ENCODE data around the gene FOXP1.

FOXP1 gene

DNA sequence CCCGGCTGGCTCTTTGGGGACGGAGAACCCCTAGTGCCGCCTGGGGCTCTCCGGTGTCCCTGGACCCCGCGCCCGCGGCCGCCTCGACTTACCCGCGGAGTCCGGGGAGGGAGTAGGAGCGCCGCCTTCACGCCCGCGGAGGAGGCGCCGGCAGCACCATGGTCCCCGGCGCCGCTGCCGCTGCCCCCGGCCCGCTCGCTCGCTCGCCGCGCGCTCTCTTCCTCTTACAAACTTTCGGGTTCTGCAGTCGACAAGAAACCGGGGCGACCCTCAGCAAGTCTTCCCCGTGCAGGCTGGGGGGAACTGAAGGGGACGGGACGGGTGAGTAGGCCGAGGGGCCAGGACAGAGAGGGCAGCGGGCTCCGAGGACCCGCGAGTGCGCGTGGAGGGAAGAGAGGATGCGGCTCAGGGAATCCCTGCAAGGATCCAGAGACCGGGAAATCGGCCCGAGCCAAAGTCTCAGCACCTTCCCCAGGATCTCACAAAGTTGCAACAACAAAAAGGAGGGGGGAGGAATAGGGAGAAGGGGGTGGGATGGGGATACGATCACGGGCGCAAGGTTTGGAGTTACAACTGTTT, 2.0 kb downstream of the FOXP1 start:
- Mint-ChIP-seq H3K4me1 (ENCODE audit: low read depth) (peaks cover 58% of the 10 kb centered on the region), H3K9me3 (ENCODE audit: low read depth) (no peaks in the 10 kb centered on the region), H3K27ac (peak overlapping the region; percentile 99), H3K36me3 (peaks cover 2% of the 10 kb centered on the region), H3K27me3 (no peaks in the 10 kb centered on the region), H3K4me3 (peak overlapping the region; percentile 94)

DNA sequence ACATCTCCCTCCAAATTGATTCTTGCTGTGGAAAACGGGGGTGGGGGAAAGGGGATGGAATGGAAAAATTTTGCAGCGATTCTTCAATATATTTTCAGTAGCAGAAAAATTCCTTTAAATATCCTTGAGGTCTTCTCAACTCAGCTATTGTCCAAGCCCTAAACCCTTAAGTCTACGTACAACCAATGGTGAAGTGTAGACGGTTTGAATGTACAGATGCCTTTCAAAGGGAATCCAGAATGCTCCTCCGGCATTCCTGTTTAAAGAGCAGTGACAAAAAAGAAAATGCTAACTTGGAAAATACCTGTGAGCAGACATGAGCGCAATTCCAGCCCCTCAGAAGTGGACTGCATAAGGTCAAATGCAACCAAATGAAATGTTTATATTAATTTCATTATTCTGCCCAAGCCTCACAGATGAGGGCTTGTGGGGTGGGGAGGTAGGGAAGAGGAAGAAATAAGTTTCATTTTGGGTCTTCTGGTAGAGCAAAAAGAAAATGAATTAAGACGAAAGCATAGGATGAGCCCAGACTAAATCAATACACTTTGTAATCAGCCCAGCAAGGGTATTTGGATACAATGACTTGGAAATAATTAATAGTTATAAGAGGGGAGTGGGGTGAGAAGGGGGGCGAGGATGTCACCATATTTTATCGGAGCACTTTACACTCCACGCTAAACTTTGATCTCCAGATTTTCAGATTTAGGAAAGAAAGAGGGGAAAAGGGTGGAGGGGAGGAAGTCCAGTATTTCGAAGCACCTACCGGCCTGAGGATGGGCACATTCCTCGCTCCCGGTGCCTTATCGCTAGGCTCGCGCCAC, 2.7 kb downstream of the FOXP1 start:
- Mint-ChIP-seq H3K9me3 (ENCODE audit: low read depth) (no peaks in the 10 kb centered on the region), H3K27ac (peak overlapping the region; percentile 95), H3K36me3 (peaks cover 4% of the 10 kb centered on the region), H3K4me1 (ENCODE audit: low read depth) (peaks cover 51% of the 10 kb centered on the region), H3K4me3 (peak overlapping the region; percentile 94), H3K27me3 (no peaks in the 10 kb centered on the region)

DNA sequence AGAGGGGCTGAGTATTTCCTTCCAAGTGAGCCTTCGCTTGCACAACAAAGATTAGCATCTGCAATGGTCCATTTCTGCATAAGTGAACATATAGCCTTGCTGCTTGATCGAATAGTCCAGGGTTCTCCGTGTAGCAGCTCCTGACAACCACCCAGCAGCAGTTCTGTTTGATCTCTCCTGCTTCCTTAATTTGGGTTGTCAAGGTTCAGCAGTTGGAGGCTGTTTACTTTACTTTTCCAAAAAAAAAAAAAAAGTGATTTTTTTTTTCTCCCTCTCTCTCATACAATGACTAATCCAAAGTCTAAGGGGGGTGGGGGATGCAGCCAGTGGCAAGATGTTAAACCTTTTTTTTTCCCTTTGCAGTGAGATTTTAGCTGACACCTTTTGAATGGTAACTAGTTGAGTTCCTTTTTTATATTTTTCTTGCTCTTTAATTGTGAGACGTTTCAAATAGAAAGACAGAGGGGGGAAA, 3.6 kb downstream of the FOXP1 start:
- Mint-ChIP-seq H3K4me1 (ENCODE audit: low read depth) (peaks cover 42% of the 10 kb centered on the region), H3K27ac (peak overlapping the region; percentile 95), H3K4me3 (peak overlapping the region; percentile 94), H3K9me3 (ENCODE audit: low read depth) (no peaks in the 10 kb centered on the region), H3K36me3 (peaks cover 8% of the 10 kb centered on the region), H3K27me3 (no peaks in the 10 kb centered on the region)

DNA sequence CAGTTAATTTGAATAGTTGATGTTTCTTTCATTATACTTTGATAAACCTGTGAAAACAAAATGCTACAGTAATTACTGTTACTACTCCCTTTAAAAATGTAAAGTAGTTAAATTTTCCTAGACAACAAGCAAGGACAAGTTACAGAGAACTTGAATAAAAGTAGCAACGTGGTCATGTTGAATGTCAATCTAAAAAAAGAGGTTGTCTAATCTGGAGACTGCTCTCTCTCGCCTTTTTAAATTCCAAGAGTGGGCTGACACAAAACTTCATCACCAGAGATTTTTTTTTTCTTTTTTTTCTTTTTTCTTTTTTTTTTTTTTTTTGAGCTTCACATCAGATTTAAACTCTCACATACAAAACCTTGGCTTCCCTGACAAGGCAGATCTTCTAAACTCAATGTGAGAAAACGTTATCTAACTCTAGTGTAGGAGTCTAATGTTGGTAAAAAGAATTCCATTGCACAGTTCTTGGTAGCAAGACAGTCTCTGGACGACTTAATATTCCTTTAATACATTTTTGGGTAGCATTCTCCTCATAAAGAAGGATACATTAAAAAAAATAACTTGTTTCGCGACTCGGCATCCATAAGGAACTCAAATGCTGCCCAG, 4.1 kb downstream of the FOXP1 start:
- Mint-ChIP-seq H3K36me3 (peaks cover 8% of the 10 kb centered on the region), H3K9me3 (ENCODE audit: low read depth) (no peaks in the 10 kb centered on the region), H3K4me1 (ENCODE audit: low read depth) (peaks cover 37% of the 10 kb centered on the region), H3K4me3 (peak overlapping the region; percentile 94), H3K27me3 (no peaks in the 10 kb centered on the region), H3K27ac (peak overlapping the region; percentile 95)

- H3K4me3 Mint-ChIP-seq, result no peak overlapping the region
- no peaks in the 10 kb centered on the region for H3K27me3 Mint-ChIP-seq
- peaks cover 10% of the 10 kb centered on the region for H3K36me3 Mint-ChIP-seq
- no peaks in the 10 kb centered on the region for H3K9me3 Mint-ChIP-seq (ENCODE audit: low read depth)
- peak overlapping the region; percentile 47 for H3K27ac Mint-ChIP-seq
- H3K4me1 Mint-ChIP-seq (ENCODE audit: low read depth), result peaks cover 33% of the 10 kb centered on the region
These were observed 5.3 kb downstream of the FOXP1 start for GRCh38 chr3:71578054-71578751.

GRCh38 chr3:71577011-71577410, 6.5 kb downstream of the FOXP1 start:
- Mint-ChIP-seq H3K27me3 (no peaks in the 10 kb centered on the region), H3K4me3 (no peak overlapping the region), H3K9me3 (ENCODE audit: low read depth) (no peaks in the 10 kb centered on the region), H3K4me1 (ENCODE audit: low read depth) (peaks cover 33% of the 10 kb centered on the region), H3K36me3 (peaks cover 10% of the 10 kb centered on the region), H3K27ac (no peak overlapping the region)

DNA sequence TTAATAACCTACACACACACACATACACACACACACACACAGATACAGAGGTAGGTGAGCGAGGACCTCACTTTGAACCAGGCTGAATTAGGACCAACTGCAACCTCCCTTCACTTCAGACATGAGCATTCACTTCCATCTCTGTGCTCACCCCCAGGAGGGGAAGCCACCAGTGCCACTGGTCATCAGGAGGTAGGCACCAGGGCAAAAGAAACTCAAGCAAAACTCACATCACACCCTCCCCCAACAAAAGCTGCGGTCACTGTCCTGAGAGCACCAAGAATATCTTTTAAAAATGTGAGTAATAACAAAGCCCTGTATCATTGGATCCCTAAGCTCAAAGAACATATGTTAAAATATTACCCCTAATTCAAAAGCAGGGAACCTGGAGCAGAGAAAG, 8.1 kb downstream of the FOXP1 start:
- Mint-ChIP-seq H3K4me3 (no peak overlapping the region), H3K36me3 (peaks cover 14% of the 10 kb centered on the region), H3K9me3 (ENCODE audit: low read depth) (no peaks in the 10 kb centered on the region), H3K27me3 (no peaks in the 10 kb centered on the region), H3K27ac (no peak overlapping the region), H3K4me1 (ENCODE audit: low read depth) (peaks cover 25% of the 10 kb centered on the region)

DNA sequence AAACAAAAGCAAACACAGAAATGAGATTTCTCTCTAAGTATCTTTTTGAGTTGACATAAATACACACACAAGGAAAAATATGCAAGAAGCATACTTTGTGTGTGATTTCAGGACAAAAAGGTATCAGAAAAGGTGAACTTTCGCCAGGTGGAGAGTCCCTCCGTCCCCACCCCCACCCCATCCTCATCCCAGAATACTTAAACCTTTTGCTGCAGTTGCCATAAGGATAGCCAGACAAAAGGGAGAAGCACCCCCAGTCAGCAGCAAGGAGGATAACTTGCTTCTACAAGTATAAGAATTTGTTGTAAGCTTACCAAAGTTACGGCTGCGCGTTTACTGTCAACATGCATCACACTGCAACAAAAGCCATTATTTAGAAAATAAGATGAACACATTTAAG, 10.3 kb downstream of the FOXP1 start:
- Mint-ChIP-seq H3K27ac (no peak overlapping the region), H3K9me3 (ENCODE audit: low read depth) (no peaks in the 10 kb centered on the region), H3K4me1 (ENCODE audit: low read depth) (peaks cover 9% of the 10 kb centered on the region), H3K36me3 (peaks cover 11% of the 10 kb centered on the region), H3K4me3 (no peak overlapping the region), H3K27me3 (no peaks in the 10 kb centered on the region)

DNA sequence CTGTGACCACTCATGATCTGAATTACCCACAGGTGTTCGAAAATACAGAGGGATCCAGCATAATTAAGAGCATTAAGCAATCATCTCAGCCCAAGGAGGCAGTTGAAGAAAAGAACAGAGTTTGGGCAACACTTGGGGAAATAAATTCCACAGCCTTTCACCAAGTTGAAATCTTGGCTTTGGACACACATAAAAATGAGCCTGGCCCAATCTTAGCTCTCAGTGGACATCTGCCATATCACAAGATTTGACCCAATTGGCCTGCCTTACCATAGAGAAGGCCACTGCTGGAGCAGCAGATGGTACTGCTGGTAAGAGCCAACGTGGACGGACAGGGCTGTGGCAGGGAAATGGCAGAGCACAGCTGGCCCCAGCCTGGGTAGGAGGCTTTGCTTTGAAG, 13.0 kb downstream of the FOXP1 start:
- Mint-ChIP-seq H3K27me3 (no peaks in the 10 kb centered on the region), H3K9me3 (ENCODE audit: low read depth) (no peaks in the 10 kb centered on the region), H3K27ac (no peak overlapping the region), H3K4me3 (no peak overlapping the region), H3K36me3 (peaks cover 14% of the 10 kb centered on the region), H3K4me1 (ENCODE audit: low read depth) (peaks cover 4% of the 10 kb centered on the region)

DNA sequence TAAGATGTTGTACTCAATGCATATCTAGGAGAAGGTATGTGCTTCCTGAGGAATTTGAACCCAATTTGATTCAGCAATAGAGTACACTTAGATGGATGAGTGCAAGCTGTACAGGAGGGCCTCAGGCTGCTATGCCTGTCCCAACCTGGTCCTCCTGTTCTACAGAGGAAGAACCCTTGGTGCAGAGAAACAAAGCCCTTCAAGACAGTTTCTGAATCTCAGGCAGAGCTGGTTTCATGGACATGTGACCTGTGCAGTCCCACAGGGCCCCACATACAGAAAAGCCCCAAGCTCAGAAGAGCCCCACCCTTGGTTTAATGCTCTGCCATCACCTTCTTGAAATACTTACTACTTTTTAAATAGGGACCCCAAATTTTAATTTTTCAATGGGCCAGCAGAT, 15.3 kb downstream of the FOXP1 start:
- Mint-ChIP-seq H3K27me3 (no peaks in the 10 kb centered on the region), H3K36me3 (peaks cover 13% of the 10 kb centered on the region), H3K27ac (peak overlapping the region; percentile 14), H3K4me1 (ENCODE audit: low read depth) (peaks cover 6% of the 10 kb centered on the region), H3K9me3 (ENCODE audit: low read depth) (no peaks in the 10 kb centered on the region), H3K4me3 (no peak overlapping the region)

- H3K27ac Mint-ChIP-seq, result no peak overlapping the region
These were observed 16.8 kb downstream of the FOXP1 start for GRCh38 chr3:71566776-71567175.

GRCh38 chr3:71565976-71566375, 17.6 kb downstream of the FOXP1 start:
- H3K9me3 Mint-ChIP-seq (ENCODE audit: low read depth), result no peaks in the 10 kb centered on the region
- H3K4me1 Mint-ChIP-seq (ENCODE audit: low read depth), result peaks cover 6% of the 10 kb centered on the region
- H3K4me3 Mint-ChIP-seq, result no peak overlapping the region
- H3K36me3 Mint-ChIP-seq, result peaks cover 19% of the 10 kb centered on the region
- H3K27ac Mint-ChIP-seq, result no peak overlapping the region
- H3K27me3 Mint-ChIP-seq, result no peaks in the 10 kb centered on the region

More at GRCh38 chr3:71566776-71567175, 16.8 kb downstream of the FOXP1 start:
- Mint-ChIP-seq H3K9me3 (ENCODE audit: low read depth) (no peaks in the 10 kb centered on the region), H3K27me3 (no peaks in the 10 kb centered on the region), H3K36me3 (peaks cover 18% of the 10 kb centered on the region), H3K4me1 (ENCODE audit: low read depth) (peaks cover 6% of the 10 kb centered on the region), H3K4me3 (no peak overlapping the region)

DNA sequence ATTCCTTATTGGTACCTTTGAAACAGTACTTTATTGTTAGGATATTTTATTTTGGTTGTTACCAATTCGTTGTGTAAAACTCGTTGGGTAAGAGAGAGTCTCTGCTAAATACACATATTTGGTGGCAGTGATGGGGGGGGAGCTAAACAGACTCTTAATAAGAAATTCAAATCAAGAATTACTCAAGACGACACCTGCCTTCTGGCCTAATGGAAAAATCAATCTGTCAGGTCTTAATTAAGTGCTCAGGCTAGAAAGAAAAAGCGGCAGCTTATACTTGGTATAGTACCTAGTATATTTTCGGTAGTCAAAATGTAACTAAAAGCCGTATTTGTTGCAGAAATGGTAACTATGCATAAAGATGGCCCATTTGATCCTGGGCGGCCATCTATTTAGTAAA, 18.2 kb downstream of the FOXP1 start:
- peaks cover 19% of the 10 kb centered on the region for H3K36me3 Mint-ChIP-seq
- no peaks in the 10 kb centered on the region for H3K27me3 Mint-ChIP-seq
- no peaks in the 10 kb centered on the region for H3K9me3 Mint-ChIP-seq (ENCODE audit: low read depth)
- no peak overlapping the region for H3K4me3 Mint-ChIP-seq
- H3K27ac Mint-ChIP-seq, result no peak overlapping the region
- peaks cover 6% of the 10 kb centered on the region for H3K4me1 Mint-ChIP-seq (ENCODE audit: low read depth)

GRCh38 chr3:71564361-71564760, 19.2 kb downstream of the FOXP1 start:
- Mint-ChIP-seq H3K27me3 (no peaks in the 10 kb centered on the region), H3K36me3 (peaks cover 19% of the 10 kb centered on the region), H3K4me3 (no peak overlapping the region), H3K9me3 (ENCODE audit: low read depth) (no peaks in the 10 kb centered on the region), H3K4me1 (ENCODE audit: low read depth) (peaks cover 6% of the 10 kb centered on the region), H3K27ac (no peak overlapping the region)

DNA sequence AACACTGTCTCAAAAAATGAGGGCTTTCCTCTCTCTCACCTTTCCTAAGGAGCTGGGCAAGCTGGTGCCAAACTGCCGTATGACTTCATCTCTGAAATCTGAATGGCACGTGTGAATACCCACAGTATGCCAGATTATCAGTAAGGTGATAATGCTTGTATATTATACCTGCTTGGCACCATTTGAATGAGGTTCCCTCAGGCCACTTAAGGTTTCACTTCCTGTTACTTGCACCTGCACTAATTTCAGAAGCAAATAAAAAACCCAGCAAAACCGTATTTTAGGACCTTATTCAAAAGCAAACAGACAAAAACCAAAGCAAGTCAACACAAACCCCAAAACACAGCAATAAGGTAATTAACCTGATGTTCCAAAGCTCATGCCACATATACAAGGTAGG, 19.7 kb downstream of the FOXP1 start:
- H3K9me3 Mint-ChIP-seq (ENCODE audit: low read depth), result no peaks in the 10 kb centered on the region
- no peaks in the 10 kb centered on the region for H3K27me3 Mint-ChIP-seq
- H3K27ac Mint-ChIP-seq, result no peak overlapping the region
- H3K4me3 Mint-ChIP-seq, result no peak overlapping the region
- H3K36me3 Mint-ChIP-seq, result peaks cover 19% of the 10 kb centered on the region
- peaks cover 6% of the 10 kb centered on the region for H3K4me1 Mint-ChIP-seq (ENCODE audit: low read depth)
